ENCODE data around the gene NCKAP5. TPM values are rescaled to one million over a fixed set of nuclear protein-coding genes. Genes with fewer than 3 reads are reported as not detected.

Gene NCKAP5
- total and polyA plus RNA-seq, 2 of the 8 experiments (the other 6 are each of a cell fraction or from before 2014, with no cell fraction given): 0.27 to 0.86 TPM

- Histone ChIP-seq H2BK5ac (ENCODE audit: low read depth, low read length) (no peak overlapping the region), H3K27ac (ENCODE audit: low read depth, low read length) (no peak overlapping the region), H4K5ac (ENCODE audit: insufficient read length, low read depth, low read length) (no peak overlapping the region), H4K20me1 (replicated peaks in 1 of 2; ENCODE audit: control insufficient read depth in 1 of 2, insufficient read depth in 2 of 2, low read length in 2 of 2) (no peaks in the 10 kb centered on the region), H3K23me2 (ENCODE audit: low read depth, low read length) (no peaks in the 10 kb centered on the region), H4K8ac (ENCODE audit: extremely low read depth, insufficient read depth, low read length) (no peak overlapping the region), H3K79me2 (ENCODE audit: control insufficient read depth in 1 of 2, insufficient read depth in 2 of 2, low read length in 2 of 2) (no peaks in the 10 kb centered on the region), H4K91ac (replicated peaks; ENCODE audit: insufficient read length, low read length) (no peak overlapping the region), H3K4me2 (ENCODE audit: insufficient read depth in 1 of 2, low read depth in 2 of 2, low read length in 2 of 2) (no peak overlapping the region), H2BK20ac (ENCODE audit: low read length) (no peak overlapping the region), H3K4me1 (replicated peaks in 1 of 4; ENCODE audit: control insufficient read depth in 3 of 4, insufficient read depth in 4 of 4, low read length in 3 of 4) (no peaks in the 10 kb centered on the region), H3K9me3 (ENCODE audit: insufficient read depth in 2 of 2, low read depth in 1 of 2, low read length in 1 of 2) (no peaks in the 10 kb centered on the region), H2AFZ (ENCODE audit: low read length) (no peak overlapping the region), H2BK12ac (ENCODE audit: low read depth, low read length) (no peak overlapping the region), H2AK5ac (ENCODE audit: low read depth, low read length) (no peak overlapping the region), H3K56ac (replicated peaks; ENCODE audit: insufficient read length, low read depth, low read length) (no peak overlapping the region), H3K4ac (replicated peaks; ENCODE audit: insufficient read length, low read depth, low read length) (no peak overlapping the region), H3K14ac (ENCODE audit: insufficient read length) (no peak overlapping the region), H2BK15ac (ENCODE audit: low read length) (no peak overlapping the region), H2BK120ac (replicated peaks; ENCODE audit: low read depth, low read length) (no peak overlapping the region), H3K36me3 (ENCODE audit: control insufficient read depth in 2 of 4, insufficient read depth in 4 of 4, low read length in 3 of 4) (no peaks in the 10 kb centered on the region), H3K9ac (replicated peaks in 1 of 4; ENCODE audit: extremely low read depth in 1 of 4, low read depth in 3 of 4, low read length in 3 of 4) (no peak overlapping the region), H3K79me1 (ENCODE audit: low read depth, low read length) (no peaks in the 10 kb centered on the region), H3K23ac (ENCODE audit: insufficient read length) (no peak overlapping the region), H3K18ac (ENCODE audit: extremely low read depth, low read length) (no peak overlapping the region), H3K4me3 (ENCODE audit: extremely low read depth in 1 of 4, insufficient read depth in 2 of 4, low read depth in 3 of 4, low read length in 4 of 4) (no peak overlapping the region), H3K27me3 (replicated peaks in 1 of 4; ENCODE audit: control insufficient read depth in 3 of 4, extremely low read depth in 1 of 4, insufficient read depth in 3 of 4, low read length in 3 of 4) (no peaks in the 10 kb centered on the region)
- no peak for TF ChIP-seq SIN3A (conservative IDR thresholded peaks at IDR 0.05 in 1 of 2, IDR thresholded peaks at IDR 0.05 in 1 of 2; ENCODE audit: low read depth in 1 of 2, low read length in 2 of 2)
- TF ChIP-seq NANOG (IDR thresholded peaks at IDR 0.05; ENCODE audit: insufficient read depth, low read depth, low read length, poor library complexity, severe bottlenecking): no peak
- no peak for TF ChIP-seq GABPA (IDR thresholded peaks at IDR 0.05; ENCODE audit: borderline replicate concordance, insufficient read depth, low read length)
- no peak for FAIRE-seq
- DNase-seq (ENCODE audit: low read depth in 1 of 2, low spot score in 2 of 2): no peak
- POLR2A ChIA-PET (ENCODE audit: partially characterized antibody): no interaction called here
- CTCF ChIA-PET (ENCODE audit: partially characterized antibody): interaction anchor here (0.6 kb wide), 1 partner anchor 11 kb away, joined by 3 read pairs; no protein-coding TSS in a partner anchor
- WGBS, 2 experiments (ENCODE audit: extremely low coverage in 1 of 2, insufficient coverage in 1 of 2, insufficient read length in 1 of 2, insufficient replicate concordance in 2 of 2, low coverage in 1 of 2, low lambda C conversion rate in 2 of 2, missing lambda C conversion rate in 1 of 2): 100% methylated on average over 1 of the region's 1 CpG; no CpG with 5 or more reads in 1 of the 2 experiments
These were observed 710.9 kb downstream of the NCKAP5 start for GRCh38 chr2:132857319-132857718.
